Suprapubic skin (tissue), 4 donors: ENCODE measurements around the gene ESPNL. TPM values are rescaled to one million over a fixed set of nuclear protein-coding genes. Genes with fewer than 3 reads are reported as not detected.

Experiments used
- DNase-seq, 2 donors: peaks; one replicate each; pipeline ENCODE4 v3.0.0-alpha.2; 2019; ENCODE audit warnings: low spot score in 2 of 2
- H3K27ac ChIP-seq: fragments of 200-600 bp; sonication (generic); one replicate; pipeline ENCODE4 v1.5.1; 2019
- H3K27me3 ChIP-seq: fragments of 200-600 bp; sonication (generic); one replicate; pipeline ENCODE4 v1.5.1; 2019
- H3K36me3 ChIP-seq: fragments of 200-600 bp; sonication (generic); one replicate; pipeline ENCODE4 v1.5.1; 2019
- H3K4me1 ChIP-seq: fragments of 200-600 bp; sonication (generic); one replicate; pipeline ENCODE4 v1.5.1; 2019
- H3K4me3 ChIP-seq: fragments of 200-600 bp; sonication (generic); one replicate; pipeline ENCODE4 v1.5.1; 2019; ENCODE audit warnings: mild to moderate bottlenecking
- H3K9me3 ChIP-seq: fragments of 200-600 bp; sonication (generic); one replicate; pipeline ENCODE4 v1.5.1; 2019
- CTCF ChIP-seq, 2 donors: fragments of 200-600 bp in 1 of 2; fragments of 450-650 bp in 1 of 2; sonication (generic) in 1 of 2; IDR thresholded peaks; one replicate each; pipeline ENCODE4 v1.5.1; 2016 to 2019; ENCODE audit warnings: antibody characterized with exemption in 2 of 2, mild to moderate bottlenecking in 1 of 2, moderate library complexity in 1 of 2
- EP300 ChIP-seq: sonication (generic); formaldehyde crosslinking; IDR thresholded peaks from one replicate; pipeline ENCODE4 v1.6.1; 2017; ENCODE audit warnings: antibody characterized with exemption
- POLR2A ChIP-seq, 2 donors: fragments of 450-650 bp; IDR thresholded peaks; one replicate each; pipeline ENCODE4 v1.6.1; 2017; ENCODE audit warnings: antibody characterized with exemption in 2 of 2, mild to moderate bottlenecking in 2 of 2, moderate library complexity in 2 of 2
- POLR2AphosphoS5 ChIP-seq, 3 donors: sonication (generic); formaldehyde crosslinking; IDR thresholded peaks; one replicate each; pipeline ENCODE4 v1.6.1; 2017; ENCODE audit warnings: antibody characterized with exemption in 3 of 3
- WGBS: methylation state at CpG from one replicate; pipeline ENCODE4 v1.1.5; 2018; 5-methylcytosine and 5-hydroxymethylcytosine counted together
- total RNA-seq, 4 donors: library from RNA; depleted of rRNA; stranded (reverse); fragments of >200 nt; gene quantifications; one replicate each; pipeline ENCODE4 v1.1.0, GENCODE V29; 2016

The ESPNL gene
- total RNA-seq, 4 donors from 2014 or later: 0.25 to 0.56 TPM; not detected in 2

GRCh38 chr2:238121511-238122286, 21.6 kb downstream of the ESPNL start:
- Histone ChIP-seq H3K4me1 (no peaks in the 10 kb centered on the region), H3K36me3 (no peaks in the 10 kb centered on the region), H3K9me3 (no peaks in the 10 kb centered on the region), H3K27ac (no peak overlapping the region), H3K4me3 (no peak overlapping the region), H3K27me3 (peaks cover 35% of the 10 kb centered on the region)
- no peak for TF ChIP-seq POLR2AphosphoS5 (IDR thresholded peaks at IDR 0.05)
- TF ChIP-seq EP300: no peak
- no peak for TF ChIP-seq CTCF (IDR thresholded peaks at IDR 0.05)
- TF ChIP-seq POLR2A (IDR thresholded peaks at IDR 0.05): no peak
- whole genome bisulfite sequencing: 100% methylated on average over 4 of the region's 27 CpGs
- DNase-seq: no peak

DNA sequence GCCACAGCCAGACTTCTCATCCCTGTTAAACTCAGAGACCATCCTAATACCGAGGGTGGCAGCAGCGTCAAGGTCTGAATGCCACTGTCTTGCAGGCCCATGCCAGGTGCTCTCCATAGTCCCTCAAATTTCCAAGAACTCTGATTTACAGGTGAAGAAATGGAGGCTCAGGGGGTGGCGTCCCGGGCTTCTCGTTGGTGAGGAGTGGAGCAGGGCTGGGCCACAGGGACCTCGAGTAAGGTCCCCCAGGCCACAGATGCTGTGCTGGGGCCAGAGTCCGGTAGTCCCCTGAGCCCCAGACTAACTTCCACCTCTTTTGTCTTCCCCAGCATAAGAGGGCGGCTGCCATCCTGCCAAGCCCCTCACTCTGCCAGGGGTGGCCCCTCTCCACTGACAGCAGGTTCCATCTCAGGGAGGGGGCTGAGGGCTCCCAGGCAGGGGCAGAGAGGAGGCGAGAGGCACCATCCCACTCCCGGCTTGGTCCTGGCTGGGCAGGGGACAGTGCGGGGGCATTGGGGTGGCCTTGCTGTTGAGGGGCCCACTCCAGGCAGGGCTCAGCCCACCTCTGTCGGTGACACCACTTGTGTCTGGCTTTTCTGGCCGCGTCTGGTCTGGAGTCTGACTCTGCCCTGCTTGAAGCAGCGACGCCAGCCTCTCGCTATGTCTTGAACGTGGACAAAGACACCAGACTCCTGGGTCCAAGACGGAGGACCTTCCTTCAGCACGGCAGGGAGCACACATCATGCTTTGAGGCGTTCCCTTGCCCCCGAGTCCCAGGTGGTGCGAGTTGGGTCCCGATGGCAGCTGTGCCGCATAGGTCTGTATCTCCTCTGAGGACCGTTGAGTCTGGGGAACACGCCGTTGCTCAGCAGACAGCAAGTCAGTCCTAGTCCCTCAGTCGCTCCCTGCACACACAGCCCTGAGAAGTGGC, 22.4 kb downstream of the ESPNL start:
- no CpG with 5 or more reads among the region's 29 CpGs for WGBS
- Histone ChIP-seq H3K4me3 (no peak overlapping the region), H3K27ac (no peak overlapping the region), H3K4me1 (peaks cover 6% of the 10 kb centered on the region), H3K27me3 (peaks cover 27% of the 10 kb centered on the region), H3K9me3 (no peaks in the 10 kb centered on the region), H3K36me3 (no peaks in the 10 kb centered on the region)
- TF ChIP-seq EP300 (no peak), POLR2A (IDR thresholded peaks at IDR 0.05) (no peak), POLR2AphosphoS5 (IDR thresholded peaks at IDR 0.05) (no peak), CTCF (IDR thresholded peaks at IDR 0.05) (no peak)
- DNase-seq: no peak

- H3K27me3 ChIP-seq: peaks cover 33% of the 10 kb centered on the region
- H3K9me3 ChIP-seq: no peaks in the 10 kb centered on the region
- no peak for DNase-seq
- no peak for TF ChIP-seq CTCF (IDR thresholded peaks at IDR 0.05)
- TF ChIP-seq POLR2AphosphoS5 (IDR thresholded peaks at IDR 0.05): no peak
- no peak for TF ChIP-seq POLR2A (IDR thresholded peaks at IDR 0.05)
- no peak for TF ChIP-seq EP300
- WGBS: 76% methylated on average over 7 of the region's 22 CpGs
- H3K36me3 ChIP-seq: no peaks in the 10 kb centered on the region
- H3K27ac ChIP-seq: no peak overlapping the region
- H3K4me1 ChIP-seq: peaks cover 7% of the 10 kb centered on the region
- no peak overlapping the region for H3K4me3 ChIP-seq
Observed at GRCh38 chr2:238123218-238123971, 23.3 kb downstream of the ESPNL start.

DNA sequence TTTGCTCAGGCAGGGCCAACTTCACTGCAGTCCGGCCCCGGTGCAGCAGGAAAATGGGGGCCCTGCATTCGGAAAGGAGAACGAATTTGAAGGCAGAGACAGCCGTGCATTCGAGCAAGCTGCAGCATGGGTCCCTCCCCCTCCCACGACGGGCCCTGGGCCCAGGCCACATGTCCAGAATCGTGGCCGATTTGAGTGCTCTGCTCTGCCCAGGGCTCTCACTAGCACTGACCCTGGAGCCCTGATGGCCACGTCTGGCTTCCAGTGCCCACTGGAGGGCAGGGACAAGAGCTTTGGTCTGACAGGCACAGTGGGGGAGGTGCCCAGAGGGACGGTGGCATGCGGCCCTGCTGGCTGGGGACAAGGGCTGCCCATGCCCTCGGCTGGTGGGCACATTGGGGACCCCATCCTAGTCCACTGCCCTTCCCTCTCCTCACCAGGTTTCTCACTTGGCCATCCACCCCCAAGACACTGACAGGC, 23.9 kb downstream of the ESPNL start:
- Histone ChIP-seq H3K9me3 (no peaks in the 10 kb centered on the region), H3K4me1 (peaks cover 7% of the 10 kb centered on the region), H3K27ac (no peak overlapping the region), H3K36me3 (no peaks in the 10 kb centered on the region), H3K4me3 (no peak overlapping the region), H3K27me3 (peaks cover 33% of the 10 kb centered on the region)
- DNase-seq: no peak
- no peak for TF ChIP-seq POLR2A (IDR thresholded peaks at IDR 0.05)
- no peak for TF ChIP-seq POLR2AphosphoS5 (IDR thresholded peaks at IDR 0.05)
- TF ChIP-seq EP300: no peak
- no peak for TF ChIP-seq CTCF (IDR thresholded peaks at IDR 0.05)
- WGBS: no CpG with 5 or more reads among the region's 14 CpGs
